Endothelial cell of umbilical vein (primary cell): ENCODE measurements around the gene TMEM130.

Source experiments
- EZH2 ChIP-seq: IDR thresholded peaks from 2 replicates; pipeline ENCODE4 v1.6.1; 2012; ENCODE audit warnings: borderline replicate concordance, low read depth, mild to moderate bottlenecking, moderate library complexity, low read length, inconsistent platforms; ENCODE audit not compliant: severe bottlenecking
- JUN ChIP-seq: IDR thresholded peaks from 2 replicates; pipeline ENCODE4 v1.6.1; 2011; ENCODE audit warnings: borderline replicate concordance, low read depth; ENCODE audit not compliant: insufficient read length, insufficient read depth
- POLR2A ChIP-seq: IDR thresholded peaks from 2 replicates; pipeline ENCODE4 v1.6.1; 2012; ENCODE audit warnings: low read depth, mild to moderate bottlenecking, control low read depth, low read length
- POLR2AphosphoS5 ChIP-seq: IDR thresholded peaks from 2 replicates; pipeline ENCODE4 v1.6.1; 2012; ENCODE audit warnings: low read depth, mild to moderate bottlenecking, control low read depth, low read length, moderate library complexity; ENCODE audit not compliant: insufficient read depth
- TF ChIP-seq, protein P1 (sequence below), 2 donors: IDR thresholded peaks; 1 replicate in 1 of 2; 2 replicates in 1 of 2; pipeline ENCODE4 v1.5.1; 2011; ENCODE audit warnings: low read length in 2 of 2, mild to moderate bottlenecking in 2 of 2, moderate library complexity in 2 of 2, control low read depth in 1 of 2, inconsistent platforms in 1 of 2, low read depth in 1 of 2; ENCODE audit not compliant: insufficient read depth in 1 of 2; ENCODE audit errors: extremely low read depth in 1 of 2

DNA sequence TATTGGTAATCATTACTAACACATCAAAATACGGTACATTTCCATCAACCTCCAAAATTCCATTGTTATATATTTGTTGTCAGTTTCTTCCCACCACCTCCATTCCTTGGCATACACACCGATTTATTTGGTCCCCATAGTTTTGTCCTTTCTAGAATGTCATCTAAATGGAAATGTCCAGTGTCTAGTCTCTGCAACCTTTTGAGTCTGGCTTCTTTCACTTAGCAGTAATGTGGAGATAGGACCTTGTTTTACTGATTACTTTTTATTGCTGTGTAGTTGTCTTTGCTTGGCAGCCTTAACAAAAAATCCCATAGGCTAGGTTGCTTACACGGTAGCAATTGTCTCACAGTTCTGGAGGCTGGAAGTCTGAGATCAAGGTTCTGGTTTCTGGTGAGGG is 31.0 kb upstream of the TMEM130 start:
- TF ChIP-seq, protein P1, sequence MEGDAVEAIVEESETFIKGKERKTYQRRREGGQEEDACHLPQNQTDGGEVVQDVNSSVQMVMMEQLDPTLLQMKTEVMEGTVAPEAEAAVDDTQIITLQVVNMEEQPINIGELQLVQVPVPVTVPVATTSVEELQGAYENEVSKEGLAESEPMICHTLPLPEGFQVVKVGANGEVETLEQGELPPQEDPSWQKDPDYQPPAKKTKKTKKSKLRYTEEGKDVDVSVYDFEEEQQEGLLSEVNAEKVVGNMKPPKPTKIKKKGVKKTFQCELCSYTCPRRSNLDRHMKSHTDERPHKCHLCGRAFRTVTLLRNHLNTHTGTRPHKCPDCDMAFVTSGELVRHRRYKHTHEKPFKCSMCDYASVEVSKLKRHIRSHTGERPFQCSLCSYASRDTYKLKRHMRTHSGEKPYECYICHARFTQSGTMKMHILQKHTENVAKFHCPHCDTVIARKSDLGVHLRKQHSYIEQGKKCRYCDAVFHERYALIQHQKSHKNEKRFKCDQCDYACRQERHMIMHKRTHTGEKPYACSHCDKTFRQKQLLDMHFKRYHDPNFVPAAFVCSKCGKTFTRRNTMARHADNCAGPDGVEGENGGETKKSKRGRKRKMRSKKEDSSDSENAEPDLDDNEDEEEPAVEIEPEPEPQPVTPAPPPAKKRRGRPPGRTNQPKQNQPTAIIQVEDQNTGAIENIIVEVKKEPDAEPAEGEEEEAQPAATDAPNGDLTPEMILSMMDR (IDR thresholded peaks at IDR 0.05; ENCODE audit: extremely low read depth in 1 of 2, insufficient read depth in 1 of 2, low read depth in 1 of 2, low read length in 2 of 2) = no peak
- TF ChIP-seq EZH2 (no peak), POLR2A (no peak), JUN (no peak), POLR2AphosphoS5 (no peak)
